Measurements from ENCODE around the gene RNF123.

The RNF123 gene

DNA sequence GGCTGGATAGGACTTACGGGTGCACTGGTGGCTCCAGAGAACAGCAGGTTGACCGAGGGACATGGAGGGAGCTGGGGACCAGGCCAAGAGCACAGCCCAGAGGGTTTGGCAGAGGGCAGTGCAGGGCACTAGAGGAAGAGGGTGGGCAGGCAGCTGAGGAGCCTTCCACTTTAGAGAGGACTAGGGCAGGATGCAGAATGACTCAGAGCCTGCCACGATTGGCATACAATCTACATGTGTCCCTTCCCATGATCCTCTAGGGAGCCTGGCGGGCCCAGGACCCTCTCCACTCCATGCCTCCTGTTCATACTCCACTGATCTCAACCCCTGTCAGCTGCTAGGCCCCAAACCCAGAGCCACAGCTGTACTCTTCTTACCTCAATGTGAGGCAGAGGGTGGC is 29.6 kb upstream of the RNF123 start:
- DNase-seq = no peak

DNA sequence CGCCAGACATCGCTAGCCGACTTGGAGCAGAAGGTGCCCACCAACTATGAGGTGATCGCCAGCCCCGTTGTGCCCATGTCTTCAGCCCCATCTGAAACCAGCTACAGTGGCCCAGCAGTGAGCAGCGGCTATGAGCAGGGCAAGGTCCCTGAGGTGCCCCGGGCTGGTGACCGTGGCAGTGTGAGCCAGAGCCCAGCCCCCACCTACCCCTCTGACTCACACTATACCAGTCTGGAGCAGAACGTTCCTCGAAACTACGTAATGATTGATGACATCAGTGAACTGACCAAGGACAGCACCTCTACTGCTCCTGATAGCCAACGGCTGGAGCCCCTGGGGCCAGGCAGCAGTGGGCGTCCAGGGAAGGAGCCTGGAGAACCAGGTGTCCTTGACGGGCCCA is 28.1 kb upstream of the RNF123 start:
- DNase-seq = no peak

DNA sequence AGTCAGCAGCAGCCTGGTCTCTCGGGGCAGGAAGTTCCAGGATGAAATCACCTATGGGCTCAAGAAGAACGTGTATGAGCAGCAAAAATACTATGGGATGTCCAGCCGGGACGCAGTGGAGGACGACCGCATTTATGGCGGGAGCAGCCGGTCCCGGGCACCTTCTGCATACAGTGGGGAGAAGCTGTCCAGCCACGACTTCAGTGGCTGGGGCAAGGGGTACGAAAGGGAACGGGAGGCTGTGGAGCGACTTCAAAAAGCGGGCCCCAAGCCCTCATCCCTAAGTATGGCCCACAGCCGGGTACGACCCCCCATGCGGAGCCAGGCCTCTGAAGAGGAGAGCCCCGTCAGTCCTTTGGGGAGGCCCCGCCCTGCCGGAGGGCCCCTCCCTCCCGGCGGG is 27.3 kb upstream of the RNF123 start:
- no peak for DNase-seq

DNA sequence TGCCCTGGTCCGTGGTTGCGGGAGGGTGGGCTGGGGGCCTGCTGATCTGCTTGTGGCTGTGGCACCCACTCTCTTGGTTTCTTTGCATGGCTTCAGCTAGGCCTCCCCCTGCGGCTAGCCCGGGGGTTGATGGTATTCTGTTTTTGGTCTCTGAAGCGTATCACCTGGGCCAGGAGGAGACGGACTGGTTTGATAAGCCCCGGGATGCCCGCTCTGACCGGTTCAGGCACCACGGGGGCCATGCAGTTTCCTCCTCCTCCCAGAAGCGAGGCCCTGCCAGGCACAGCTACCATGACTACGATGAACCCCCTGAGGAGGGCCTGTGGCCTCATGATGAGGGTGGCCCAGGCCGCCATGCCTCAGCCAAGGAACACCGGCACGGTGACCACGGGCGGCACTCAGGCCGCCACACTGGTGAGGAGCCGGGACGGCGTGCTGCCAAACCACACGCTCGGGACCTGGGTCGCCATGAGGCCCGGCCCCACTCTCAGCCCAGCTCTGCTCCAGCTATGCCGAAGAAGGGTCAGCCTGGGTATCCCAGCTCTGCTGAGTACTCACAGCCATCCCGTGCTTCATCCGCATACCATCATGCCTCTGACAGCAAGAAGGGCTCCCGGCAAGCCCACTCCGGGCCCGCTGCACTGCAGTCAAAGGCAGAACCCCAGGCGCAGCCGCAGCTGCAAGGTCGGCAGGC is 26.5 kb upstream of the RNF123 start:
- DNase-seq = no peak

DNA sequence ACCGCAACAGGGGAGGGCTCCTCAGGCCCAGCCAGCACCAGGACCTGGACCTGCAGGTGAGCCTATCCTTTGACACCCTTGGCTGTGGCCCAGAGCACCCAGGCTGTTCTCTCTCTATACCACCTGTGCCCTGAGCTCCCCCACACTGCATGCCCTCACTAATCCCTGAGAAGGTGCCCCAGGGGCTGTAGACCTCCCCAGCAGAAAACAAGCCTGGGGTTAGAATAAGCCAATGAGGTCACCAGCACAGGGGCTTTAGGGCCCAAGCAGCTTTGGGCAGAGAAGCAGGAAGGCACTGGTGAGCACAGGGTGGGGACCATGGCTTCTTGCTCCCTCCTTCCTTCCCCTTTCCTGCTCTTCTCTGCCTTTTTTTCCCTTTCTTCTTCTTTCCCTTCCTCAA is 25.5 kb upstream of the RNF123 start:
- DNase-seq = no peak

DNA sequence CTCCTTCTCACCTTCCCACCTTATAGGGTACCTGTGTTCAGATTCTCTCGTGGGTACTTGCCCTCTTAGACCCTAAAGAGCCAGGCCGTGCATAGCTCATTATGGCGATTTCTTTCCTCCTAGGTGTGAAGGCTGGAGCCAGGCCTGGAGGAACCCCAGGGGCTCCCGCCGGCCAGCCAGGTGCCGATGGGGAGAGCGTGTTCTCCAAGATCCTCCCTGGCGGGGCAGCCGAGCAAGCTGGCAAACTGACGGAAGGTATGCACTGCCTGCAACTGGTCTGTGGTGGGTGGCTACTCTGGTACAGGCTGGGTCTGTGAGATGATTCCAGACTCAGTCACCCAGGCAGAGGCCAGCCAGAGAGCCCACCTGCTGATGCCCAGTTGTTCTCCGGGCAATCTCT is 25.1 kb upstream of the RNF123 start:
- DNase-seq = no peak

DNA sequence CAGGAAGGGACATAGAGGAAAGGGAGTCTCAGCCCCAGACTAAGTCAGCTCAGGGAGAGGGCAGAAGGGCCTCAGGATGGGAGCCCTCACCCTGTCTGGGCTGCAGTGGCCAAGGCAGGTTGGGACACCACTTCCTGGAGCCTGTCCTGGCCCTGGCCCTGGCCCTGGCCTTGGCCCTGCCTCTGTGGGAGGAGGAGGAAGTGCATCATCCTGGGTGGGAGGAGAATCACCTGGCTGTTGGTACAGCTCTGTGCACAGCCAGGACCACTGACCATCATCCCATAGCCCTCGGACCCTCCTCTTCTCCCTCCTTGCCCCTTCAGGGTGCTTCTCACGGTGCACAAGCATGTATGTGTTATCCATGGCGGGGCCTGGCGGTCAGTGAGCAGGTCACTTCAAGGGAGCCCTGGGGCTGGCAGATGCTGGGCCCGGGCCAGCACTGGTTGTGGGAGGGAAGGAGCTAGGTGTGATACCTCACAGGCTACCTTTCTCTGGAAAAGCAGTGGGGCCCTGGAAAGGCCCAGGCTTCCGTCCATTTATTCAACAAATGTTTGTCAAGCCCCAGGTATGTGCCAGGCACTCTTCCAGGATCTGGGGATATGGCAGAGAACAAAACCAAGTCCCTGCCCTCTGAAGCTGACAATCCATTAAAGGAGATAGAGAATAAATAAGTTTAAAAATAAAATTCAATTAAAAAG is 23.4 kb upstream of the RNF123 start:
- DNase-seq = no peak

DNA sequence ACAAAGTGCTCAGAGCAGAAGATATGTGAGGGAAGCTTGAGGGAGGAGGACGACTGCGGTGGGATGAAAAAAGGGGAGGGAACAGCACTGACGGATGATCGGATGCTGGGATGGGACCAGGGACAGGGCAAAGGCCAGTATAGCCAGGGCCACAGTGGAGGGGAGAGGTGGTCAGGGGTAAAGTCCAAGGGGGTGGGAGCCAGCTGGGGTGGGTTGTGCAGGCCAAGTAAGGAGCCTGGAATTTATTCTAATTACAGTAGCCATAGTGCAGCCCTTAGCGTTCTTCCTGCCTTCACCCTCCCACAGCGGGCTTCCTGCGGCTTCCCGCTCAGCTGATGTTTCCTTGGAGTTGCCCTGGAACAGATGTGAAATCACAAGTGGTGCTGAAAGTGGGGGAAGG is 22.8 kb upstream of the RNF123 start:
- no peak for DNase-seq

DNA sequence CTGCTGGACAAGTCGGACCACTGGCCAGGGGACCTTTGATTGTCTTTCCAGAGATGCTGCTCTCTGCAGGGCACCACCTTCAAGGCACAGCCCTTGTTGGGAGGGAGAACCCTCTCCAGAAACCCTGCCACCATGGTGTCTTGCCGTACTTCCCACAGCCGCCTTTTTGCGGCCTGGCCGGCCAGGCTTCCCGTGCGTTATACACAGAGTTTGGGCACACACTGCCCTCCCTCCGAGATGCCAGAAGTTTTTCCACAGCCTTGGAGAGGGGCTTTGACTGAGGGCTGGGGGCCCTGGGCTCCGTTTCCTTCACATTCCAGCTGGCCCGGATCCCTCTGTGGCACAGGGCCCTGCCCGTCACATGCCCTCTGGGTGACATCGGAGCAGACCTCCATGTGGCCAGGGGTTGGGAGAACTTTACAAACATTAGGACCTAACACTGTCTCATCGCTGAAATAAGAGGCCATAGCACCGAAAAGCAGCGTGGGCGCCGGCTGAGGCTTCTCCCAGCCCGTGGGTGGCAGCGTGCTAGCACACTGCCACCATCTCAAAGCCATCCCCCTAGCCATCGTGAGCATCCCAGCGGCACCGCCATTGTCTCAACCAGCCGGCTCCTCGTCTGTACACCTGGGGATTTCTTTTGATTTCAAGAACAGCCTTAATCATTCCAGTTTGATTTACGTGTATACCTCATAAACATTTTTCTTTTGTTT is 21.5 kb upstream of the RNF123 start:
- no peak for DNase-seq

DNA sequence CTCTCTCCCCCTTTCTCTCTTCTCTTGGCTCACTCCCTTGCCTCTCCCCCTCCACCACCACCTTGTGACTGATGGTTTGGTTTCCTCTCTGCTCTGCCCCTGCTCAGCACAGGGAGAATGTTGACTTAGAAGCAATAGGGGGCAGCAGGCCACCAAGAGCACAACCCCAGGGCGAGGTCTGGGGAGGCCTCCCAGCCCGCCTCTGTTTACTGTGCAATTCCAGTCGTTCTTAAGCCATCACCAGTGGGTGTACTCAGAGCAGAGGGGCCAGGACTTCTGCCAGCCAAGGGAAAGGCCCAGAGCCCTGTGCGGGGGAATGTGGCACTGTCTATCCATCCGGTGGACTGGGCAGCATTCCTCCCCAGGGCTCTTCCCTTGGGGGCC is 21.0 kb upstream of the RNF123 start:
- DNase-seq = no peak

DNA sequence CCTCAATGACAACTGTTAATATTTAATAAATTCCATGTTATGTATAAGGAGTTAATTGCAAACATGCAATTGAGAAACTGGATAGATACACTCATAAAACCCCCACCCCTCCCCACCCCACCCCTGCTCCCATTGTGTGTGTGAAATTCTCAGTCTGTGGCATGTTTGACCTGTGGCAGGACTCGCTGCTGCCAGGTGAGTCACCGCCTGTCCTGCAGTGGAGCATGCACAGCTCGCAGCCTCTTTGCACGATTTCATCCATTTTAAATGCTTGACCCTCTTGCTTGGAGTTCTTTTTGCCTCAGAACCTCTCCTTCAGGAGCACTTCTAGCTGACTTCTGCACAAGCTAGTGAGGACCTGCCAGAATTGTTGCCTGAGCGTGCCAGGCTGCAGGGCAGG is 20.5 kb upstream of the RNF123 start:
- no peak for DNase-seq

DNA sequence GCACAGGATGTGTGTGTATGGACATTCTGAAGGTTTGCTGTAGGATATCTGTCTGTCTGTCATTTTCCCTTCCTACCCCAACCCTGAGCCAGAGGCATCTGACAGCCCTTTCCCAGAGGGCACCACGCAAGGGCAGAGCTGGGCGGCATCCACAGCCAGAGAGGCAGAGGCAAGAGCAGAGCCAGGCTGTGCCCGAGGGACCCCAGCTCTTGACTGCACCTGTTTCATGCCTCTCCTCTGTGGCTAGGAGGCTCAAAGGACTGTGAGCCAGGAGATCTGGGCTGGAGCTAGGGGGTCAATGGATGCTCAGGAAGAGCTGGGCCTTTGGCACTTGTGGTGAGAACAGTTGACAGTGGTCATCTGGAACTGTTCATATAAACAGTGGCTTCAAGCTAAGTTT is 20.0 kb upstream of the RNF123 start:
- no peak for DNase-seq

DNA sequence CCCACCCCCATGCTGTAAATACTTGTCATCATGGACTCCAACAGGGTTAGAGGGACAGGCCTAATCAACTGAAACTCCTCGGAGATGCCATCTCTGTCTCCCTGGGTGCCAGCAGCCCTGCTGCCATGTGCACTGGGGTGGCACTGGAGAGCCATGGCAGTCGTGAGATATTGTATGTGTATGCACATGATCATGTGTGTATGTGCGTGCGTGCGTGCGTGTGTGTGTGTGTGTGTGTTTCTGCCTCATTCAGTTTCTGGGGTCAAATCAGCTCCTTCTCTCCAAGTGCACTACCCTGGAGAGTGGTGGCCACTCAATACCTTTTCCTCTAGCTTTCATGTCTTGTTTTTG is 18.4 kb upstream of the RNF123 start:
- DNase-seq = no peak

DNA sequence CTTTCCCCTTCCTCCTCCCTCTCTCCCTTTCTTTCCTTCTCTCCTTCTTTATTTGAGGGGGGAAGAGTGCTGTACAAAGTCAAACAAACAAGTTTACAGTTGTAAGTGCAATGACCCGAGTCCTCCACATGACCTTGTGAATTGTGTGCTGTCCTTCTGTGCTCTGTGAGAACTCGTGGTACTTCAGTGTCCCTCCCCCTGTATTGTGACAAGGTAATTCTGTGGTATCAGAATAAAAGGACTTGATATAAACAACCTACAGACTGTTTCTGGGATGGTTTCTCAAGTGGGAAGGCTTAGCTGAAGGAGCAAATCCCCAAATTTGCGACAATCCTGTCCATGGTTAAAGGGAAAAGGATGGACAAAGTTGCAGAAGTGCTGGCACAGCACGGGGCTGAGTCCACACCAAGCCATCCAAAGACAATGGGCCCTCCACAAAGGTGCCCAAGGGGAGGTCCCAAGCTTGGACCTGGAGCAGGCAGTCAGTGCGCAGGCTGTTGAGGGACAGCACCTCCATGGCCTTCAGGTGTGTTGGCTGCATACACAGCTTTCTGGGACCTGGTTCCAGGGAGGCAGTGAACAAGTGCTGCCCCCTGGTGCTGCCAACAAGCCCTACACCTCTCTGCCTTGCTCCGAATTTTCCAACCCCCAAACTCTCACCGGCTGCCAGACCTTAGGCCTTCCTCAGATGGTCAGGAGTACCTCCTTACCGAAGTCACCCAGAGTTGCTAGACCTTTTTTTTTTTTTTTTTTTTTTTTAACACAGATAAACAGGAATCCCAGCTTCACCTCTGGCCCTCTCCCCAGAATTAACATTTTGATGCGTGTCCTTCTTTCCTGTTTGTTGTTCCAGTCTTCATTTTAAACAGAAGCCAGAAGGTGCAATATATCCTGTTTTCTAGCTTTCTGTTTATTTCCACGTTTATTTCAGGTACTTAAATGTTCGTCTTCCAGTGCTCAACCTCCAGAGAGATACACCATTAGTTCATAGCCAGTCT is 17.8 kb upstream of the RNF123 start:
- no peak for DNase-seq

DNA sequence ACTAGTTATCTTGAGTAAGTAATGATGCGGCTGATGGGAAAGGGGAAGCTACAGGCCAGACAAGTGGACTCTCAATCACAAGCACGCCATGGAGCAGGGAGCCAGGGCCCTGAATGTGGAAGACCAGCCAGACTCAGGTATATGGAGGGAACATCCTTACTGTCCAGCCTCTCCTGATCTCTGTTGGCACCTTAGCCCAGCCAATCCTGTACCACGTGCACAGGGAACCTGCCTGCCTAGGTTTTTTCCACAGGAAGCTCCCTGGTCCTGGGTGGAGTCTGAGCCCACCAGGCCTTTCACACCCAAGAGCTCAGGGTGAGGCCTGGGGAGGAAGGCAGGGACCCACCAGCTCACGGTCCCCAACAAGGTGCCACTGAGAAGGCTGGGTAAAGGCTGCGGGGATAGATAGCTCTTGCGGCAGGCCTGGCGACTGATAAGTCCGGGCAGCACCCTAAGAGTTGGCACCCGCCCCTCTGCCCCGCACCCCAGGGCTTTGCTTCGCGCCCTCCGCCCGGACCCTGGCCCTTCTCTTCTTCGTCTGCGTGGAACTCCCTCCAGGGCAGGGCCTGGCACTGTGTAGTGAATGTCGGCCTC is 16.1 kb upstream of the RNF123 start:
- no peak for DNase-seq

DNA sequence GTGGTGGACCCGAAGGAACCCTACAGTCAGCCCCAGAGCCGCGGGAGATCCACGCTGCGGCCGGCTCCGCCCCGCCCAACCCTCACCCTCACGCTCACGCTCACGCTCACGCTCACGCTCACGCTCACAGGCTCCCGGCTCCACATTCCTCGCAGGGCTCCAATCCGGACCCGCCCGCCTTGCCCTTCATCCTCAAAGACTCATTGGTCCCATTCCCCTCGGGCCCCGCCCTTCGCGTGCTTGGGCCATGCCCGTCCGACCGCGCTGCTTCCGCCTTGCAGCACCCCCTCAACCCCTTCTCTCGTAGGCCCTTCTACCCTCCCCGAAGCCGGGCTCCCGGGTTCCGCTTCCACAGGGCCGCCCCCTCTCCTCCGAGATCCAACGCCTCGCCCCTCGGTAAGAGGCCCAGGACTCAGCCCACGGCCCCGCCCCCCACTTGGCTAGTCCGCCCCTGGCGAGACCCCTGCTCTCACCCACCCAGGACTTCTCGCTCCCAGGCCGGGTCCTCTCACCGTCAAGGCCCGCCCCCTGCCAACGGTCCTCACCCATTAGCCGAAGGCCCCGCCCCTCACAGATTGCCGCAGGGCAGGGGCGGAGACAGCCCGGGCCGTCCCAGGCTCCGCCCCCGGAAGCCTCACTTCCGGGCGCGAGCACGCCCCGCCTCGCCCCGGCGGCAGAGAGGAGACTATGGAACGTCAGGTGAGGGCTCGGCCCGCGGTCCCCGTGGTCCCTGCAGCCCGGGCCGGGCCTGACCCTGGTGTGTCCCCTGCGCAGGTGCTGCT is 15.5 kb upstream of the RNF123 start, which contains the start of gene APEH:
APEH (plus strand) TSS at position 637 of the 782 bp plus-strand sequence; CDS start at position 688, 51 bp downstream.
- no peak for DNase-seq

DNA sequence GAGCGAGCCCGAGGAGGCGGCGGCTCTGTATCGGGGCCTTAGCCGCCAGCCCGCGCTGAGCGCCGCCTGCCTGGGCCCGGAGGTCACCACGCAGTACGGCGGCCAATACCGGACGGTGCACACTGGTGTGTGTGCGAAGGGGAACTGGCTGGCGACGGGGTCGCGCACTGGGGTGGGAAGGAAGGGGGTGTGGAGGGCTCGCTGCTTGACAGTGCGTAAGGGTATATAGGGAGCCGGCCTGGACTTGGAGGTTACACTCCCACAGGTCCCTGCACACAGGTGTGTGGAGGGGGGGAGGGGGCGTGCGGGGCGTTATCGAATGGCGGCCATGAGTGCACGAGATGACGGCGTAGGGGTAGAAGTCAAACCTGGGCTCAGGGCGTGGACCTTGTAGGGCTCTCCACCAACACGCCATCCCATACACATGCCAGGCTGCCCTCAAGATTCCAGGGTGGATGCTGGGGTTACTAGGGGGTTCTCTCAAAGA is 14.8 kb upstream of the RNF123 start:
- DNase-seq = no peak

DNA sequence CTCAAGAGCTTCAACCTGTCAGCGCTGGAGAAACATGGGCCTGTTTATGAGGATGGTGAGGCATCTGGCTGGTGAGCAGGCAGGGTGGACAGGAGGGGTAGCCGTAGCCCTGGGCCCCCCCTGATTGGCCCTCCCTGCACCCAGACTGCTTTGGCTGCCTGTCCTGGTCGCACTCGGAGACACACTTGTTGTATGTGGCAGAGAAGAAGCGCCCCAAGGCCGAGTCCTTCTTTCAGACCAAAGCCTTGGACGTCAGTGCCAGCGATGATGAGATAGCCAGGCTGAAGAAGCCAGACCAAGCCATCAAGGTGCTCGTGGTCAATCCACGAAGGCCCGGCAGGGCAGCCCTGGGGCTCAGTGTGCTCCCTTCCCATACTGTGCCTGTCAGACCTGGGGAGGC is 13.4 kb upstream of the RNF123 start:
- DNase-seq = no peak

DNA sequence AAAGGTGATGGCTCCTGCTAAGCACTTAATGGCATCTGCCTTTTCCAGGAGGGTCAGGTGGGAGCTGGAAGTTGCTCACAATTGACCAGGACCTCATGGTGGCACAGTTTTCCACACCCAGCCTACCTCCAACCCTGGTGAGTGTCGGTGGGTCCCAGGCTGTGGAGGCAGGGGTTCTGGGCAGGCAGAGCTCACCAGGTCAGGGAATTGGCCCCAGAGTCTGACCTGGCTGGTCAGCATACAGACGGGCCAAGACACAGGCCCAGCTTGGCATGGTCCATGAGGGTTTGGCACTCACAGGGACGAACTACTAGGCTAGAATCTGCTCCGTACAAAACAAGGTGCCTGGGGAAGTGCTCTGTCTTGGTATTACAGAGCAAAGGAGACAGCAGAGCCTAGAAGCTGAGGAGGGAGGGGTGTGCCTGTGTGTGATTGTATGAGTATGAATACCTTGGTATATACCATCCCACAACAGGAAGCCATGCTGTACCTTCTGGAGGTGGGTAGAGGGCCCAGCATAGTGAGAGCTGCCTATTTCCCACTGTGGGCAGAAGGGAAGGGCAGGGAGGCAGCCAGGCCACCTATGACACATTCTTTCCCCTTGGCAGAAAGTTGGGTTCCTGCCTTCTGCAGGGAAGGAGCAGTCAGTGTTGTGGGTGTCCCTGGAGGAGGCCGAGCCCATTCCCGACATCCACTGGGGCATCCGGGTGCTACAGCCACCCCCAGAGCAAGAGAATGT is 8.7 kb upstream of the RNF123 start:
- DNase-seq = no peak

DNA sequence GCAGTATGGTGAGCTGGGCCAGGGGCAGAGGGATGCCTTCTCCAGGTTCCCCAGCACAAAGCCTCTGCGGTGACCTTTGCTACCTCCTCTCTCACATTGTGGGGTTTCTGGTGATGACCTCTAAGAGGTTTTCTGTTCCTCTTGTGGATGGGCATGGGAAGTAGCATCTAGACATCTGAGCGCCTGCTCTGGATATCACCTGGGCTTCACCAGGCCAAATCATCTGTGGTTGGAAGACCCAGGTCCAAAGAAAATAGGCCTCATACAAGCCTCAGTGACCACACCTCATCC is 8.2 kb upstream of the RNF123 start:
- DNase-seq = no peak

DNA sequence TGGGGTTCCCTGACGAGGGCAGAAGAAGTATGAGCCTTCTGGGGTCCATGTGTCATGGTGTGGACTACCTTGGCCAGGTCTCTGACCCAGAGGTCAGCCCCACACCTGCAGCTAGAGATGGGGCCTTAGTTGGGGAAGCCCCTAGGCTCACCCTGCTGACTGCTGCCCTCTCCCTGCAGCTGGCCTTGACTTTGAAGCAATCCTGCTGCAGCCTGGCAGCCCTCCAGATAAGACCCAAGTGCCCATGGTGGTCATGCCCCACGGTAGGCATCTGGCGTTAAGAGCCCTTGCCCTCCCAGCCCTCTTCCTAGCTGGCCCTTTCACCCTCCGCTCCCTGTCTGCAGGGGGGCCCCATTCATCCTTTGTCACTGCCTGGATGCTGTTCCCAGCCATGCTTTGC is 7.8 kb upstream of the RNF123 start:
- DNase-seq = no peak
